Thyroid gland (tissue), 4 donors: Measurements from ENCODE around the gene AQP3.

Source experiments
- POLR2A ChIP-seq, 2 donors: fragments of 450-650 bp; IDR thresholded peaks; one replicate each; pipeline ENCODE4 v1.6.1; 2017; ENCODE audit warnings: antibody characterized with exemption in 2 of 2, mild to moderate bottlenecking in 2 of 2, moderate library complexity in 1 of 2
- TF ChIP-seq, protein P1 (sequence below), 6 experiments: fragments of 200-600 bp in 3 of 6; fragments of 450-650 bp in 3 of 6; sonication (generic) in 3 of 6; IDR thresholded peaks; one replicate each; pipeline ENCODE4 v1.5.1; 2016 to 2019; ENCODE audit warnings: antibody characterized with exemption in 6 of 6, mild to moderate bottlenecking in 2 of 6, inconsistent platforms in 1 of 6, moderate library complexity in 1 of 6

- TF ChIP-seq, protein P1, sequence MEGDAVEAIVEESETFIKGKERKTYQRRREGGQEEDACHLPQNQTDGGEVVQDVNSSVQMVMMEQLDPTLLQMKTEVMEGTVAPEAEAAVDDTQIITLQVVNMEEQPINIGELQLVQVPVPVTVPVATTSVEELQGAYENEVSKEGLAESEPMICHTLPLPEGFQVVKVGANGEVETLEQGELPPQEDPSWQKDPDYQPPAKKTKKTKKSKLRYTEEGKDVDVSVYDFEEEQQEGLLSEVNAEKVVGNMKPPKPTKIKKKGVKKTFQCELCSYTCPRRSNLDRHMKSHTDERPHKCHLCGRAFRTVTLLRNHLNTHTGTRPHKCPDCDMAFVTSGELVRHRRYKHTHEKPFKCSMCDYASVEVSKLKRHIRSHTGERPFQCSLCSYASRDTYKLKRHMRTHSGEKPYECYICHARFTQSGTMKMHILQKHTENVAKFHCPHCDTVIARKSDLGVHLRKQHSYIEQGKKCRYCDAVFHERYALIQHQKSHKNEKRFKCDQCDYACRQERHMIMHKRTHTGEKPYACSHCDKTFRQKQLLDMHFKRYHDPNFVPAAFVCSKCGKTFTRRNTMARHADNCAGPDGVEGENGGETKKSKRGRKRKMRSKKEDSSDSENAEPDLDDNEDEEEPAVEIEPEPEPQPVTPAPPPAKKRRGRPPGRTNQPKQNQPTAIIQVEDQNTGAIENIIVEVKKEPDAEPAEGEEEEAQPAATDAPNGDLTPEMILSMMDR (IDR thresholded peaks at IDR 0.05): no peak
- TF ChIP-seq POLR2A (IDR thresholded peaks at IDR 0.05): no peak
Observed at GRCh38 chr9:33440609-33441008, 6.8 kb downstream of the AQP3 start.
